Heart left ventricle (tissue), 16 donors: ENCODE results near the gene CD8B2. TPM values are rescaled to one million over a fixed set of nuclear protein-coding genes. Genes with fewer than 3 reads are reported as not detected.

Experiments
- ATAC-seq, 4 donors: fragments of 200-7000 bp; cut with Tn5 transposase; one replicate each; pipeline ENCODE4 v1.9.1; 2020 to 2022; ENCODE audit warnings: moderate library complexity in 4 of 4, mild to moderate bottlenecking in 3 of 4, moderate number of reproducible peaks in 1 of 4
- DNase-seq, 5 donors: peaks; one replicate each; pipeline ENCODE4 v3.0.0-alpha.2; 2020
- H3K27ac ChIP-seq, 12 donors: fragments of 200-600 bp; sonication (generic) in 4 of 12; one replicate each; pipeline versions ENCODE4 v1.5.0 to v1.8.0; 2016 to 2022; ENCODE audit warnings: mild to moderate bottlenecking in 2 of 12
- H3K27me3 ChIP-seq, 9 donors: fragments of 200-600 bp; sonication (generic) in 2 of 9; one replicate each; pipeline versions ENCODE4 v1.5.1 to v1.8.0; 2016 to 2022; ENCODE audit warnings: mild to moderate bottlenecking in 3 of 9
- H3K36me3 ChIP-seq, 9 donors: fragments of 200-600 bp; sonication (generic) in 2 of 9; one replicate each; pipeline versions ENCODE4 v1.5.0 to v1.8.0; 2018 to 2022; ENCODE audit warnings: mild to moderate bottlenecking in 2 of 9
- H3K4me1 ChIP-seq, 12 donors: fragments of 200-600 bp; sonication (generic) in 4 of 12; one replicate each; pipeline versions ENCODE4 v1.5.0 to v1.8.0; 2016 to 2022; ENCODE audit warnings: mild to moderate bottlenecking in 3 of 12
- H3K4me3 ChIP-seq, 12 donors: fragments of 200-600 bp; sonication (generic) in 4 of 12; one replicate each; pipeline versions ENCODE4 v1.5.0 to v1.8.0; 2017 to 2022; ENCODE audit warnings: mild to moderate bottlenecking in 9 of 12, moderate library complexity in 4 of 12
- H3K9me3 ChIP-seq, 12 donors: fragments of 200-600 bp; sonication (generic) in 4 of 12; one replicate each; pipeline versions ENCODE4 v1.5.0 to v1.8.0; 2016 to 2022; ENCODE audit warnings: mild to moderate bottlenecking in 1 of 12
- POLR2A ChIP-seq, 2 donors: fragments of 450-650 bp; IDR thresholded peaks; one replicate each; pipeline ENCODE4 v1.6.1; 2017; ENCODE audit warnings: antibody characterized with exemption in 2 of 2, mild to moderate bottlenecking in 2 of 2, moderate library complexity in 2 of 2
- WGBS, 4 donors: extraction: QIAGEN DNeasy Blood & Tissue Kit in 2 of 4; methylation state at CpG; one replicate each; pipeline versions ENCODE4 v1.1.5 to v1.1.7; 2013 to 2018; 5-methylcytosine and 5-hydroxymethylcytosine counted together
- intact Hi-C, 10 donors: fragments of 100-400 bp; cut with DNase I; formaldehyde crosslinking; loops; one replicate each; pipeline versions ENCODE4 v1.11.1 to v1.14.2; 2022
- polyA plus RNA-seq, 2 donors: library from polyadenylated mRNA; stranded (reverse); fragments of 200-250 nt; gene quantifications; one replicate each; pipeline ENCODE4 v1.2.3, GENCODE V29; 2013
- total RNA-seq, 9 donors: library from RNA; depleted of rRNA in 2 of 9; stranded (reverse); fragments of >200 nt in 2 of 9; fragmentation: NEBNext Ultra II Directional in 3 of 9; extraction: Animal tissue kit (Norgen Biotek cat#: 25700) in 3 of 9; gene quantifications; one replicate each; pipeline versions ENCODE4 v1.1.0 to v1.2.4, GENCODE V29; 2016 to 2023
- TF ChIP-seq, protein P1 (sequence below), 12 donors: fragments of 200-600 bp; sonication (generic) in 4 of 12; IDR thresholded peaks; one replicate each; pipeline versions ENCODE4 v1.5.0 to v1.8.0; 2018 to 2022; ENCODE audit warnings: antibody characterized with exemption in 12 of 12, mild to moderate bottlenecking in 5 of 12
- donor health status: ischemic (EF 13 %, LVEDD 7.1; RV severe dilation, severe dysfunction).
- donor health status: healthy with polysubstance abuse.
- donor health status: DM: no; HTN: yes; CAD: no.
- donor health status: DM: no; HTN: no; CAD: no.
- donor health status: ischemic (EF 25% LVEDD 6.9; RV normal size, moderate dysfunction).
- donor health status: ischemic (EF 25% LVEDD 5.7; RV mildly dilated, moderate dysfunction).
- donor health status: healthy.
- donor health status: DM: yes; HTN: yes; CAD: no.
- donor health status: ischemic (EF 35%, LVEDD 5.7; RV mildly dilated, moderate dysfunction).
- donor health status: nonischemic (EF 11% LVEDD 7.7; RV severe dilation, severe dysfunction).
- donor health status: DM: yes; HTN: yes; CAD: no.
- donor health status: PGD.
- donor health status: ischemic (EF 29% LVEDD 5.4; RV normal size, mild dysfunction).
- donor health status: nonischemic (EF 23%, LVEDD 6.1; RV moderate dilation, normal function).

CD8B2 gene
- total and polyA plus RNA-seq, 11 donors = 0.21 TPM; not detected in 10

DNA sequence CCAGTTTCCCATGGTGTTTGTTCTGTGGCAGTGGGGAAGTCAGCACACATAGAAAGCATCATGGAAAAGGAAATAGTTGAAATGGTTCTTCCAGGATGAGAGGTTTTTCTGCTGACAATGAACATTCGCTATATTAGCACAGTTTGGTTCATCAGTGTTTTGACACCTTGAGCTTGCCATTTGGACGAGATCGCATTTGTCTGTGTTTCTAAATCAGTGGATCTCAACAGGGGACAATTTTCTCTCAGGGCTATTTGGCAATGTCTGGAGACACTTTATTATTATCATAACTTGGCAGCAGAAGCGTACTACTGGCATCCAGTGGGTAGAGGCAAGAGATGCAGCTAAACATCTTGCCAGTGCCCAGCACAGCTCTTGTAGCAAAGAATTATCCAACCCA, 74.6 kb downstream of the CD8B2 start:
- Histone ChIP-seq H3K4me1 (peaks cover 0 to 30% (median 6%) of the 10 kb centered on the region in 12 donors), H3K27me3 (no peaks in the 10 kb centered on the region), H3K4me3 (no peak overlapping the region), H3K36me3 (no peaks in the 10 kb centered on the region), H3K27ac (peak overlapping the region in 5 of 12 donors; percentile 3 to 67 (median 37)), H3K9me3 (no peaks in the 10 kb centered on the region)
- intact Hi-C loops = loop anchor here in 1 of 10 donors (2.0 kb wide), 1 partner anchor 21 kb away; no protein-coding TSS in a partner anchor
- no peak for DNase-seq
- ATAC-seq = peak; percentile 35 to 55 (median 38)
- TF ChIP-seq, protein P1, sequence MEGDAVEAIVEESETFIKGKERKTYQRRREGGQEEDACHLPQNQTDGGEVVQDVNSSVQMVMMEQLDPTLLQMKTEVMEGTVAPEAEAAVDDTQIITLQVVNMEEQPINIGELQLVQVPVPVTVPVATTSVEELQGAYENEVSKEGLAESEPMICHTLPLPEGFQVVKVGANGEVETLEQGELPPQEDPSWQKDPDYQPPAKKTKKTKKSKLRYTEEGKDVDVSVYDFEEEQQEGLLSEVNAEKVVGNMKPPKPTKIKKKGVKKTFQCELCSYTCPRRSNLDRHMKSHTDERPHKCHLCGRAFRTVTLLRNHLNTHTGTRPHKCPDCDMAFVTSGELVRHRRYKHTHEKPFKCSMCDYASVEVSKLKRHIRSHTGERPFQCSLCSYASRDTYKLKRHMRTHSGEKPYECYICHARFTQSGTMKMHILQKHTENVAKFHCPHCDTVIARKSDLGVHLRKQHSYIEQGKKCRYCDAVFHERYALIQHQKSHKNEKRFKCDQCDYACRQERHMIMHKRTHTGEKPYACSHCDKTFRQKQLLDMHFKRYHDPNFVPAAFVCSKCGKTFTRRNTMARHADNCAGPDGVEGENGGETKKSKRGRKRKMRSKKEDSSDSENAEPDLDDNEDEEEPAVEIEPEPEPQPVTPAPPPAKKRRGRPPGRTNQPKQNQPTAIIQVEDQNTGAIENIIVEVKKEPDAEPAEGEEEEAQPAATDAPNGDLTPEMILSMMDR (IDR thresholded peaks at IDR 0.05) = no peak
- TF ChIP-seq POLR2A (IDR thresholded peaks at IDR 0.05) = no peak
- WGBS, 4 donors = 42 to 73% (median 53%) methylated on average over 4 of the region's 4 CpGs

DNA sequence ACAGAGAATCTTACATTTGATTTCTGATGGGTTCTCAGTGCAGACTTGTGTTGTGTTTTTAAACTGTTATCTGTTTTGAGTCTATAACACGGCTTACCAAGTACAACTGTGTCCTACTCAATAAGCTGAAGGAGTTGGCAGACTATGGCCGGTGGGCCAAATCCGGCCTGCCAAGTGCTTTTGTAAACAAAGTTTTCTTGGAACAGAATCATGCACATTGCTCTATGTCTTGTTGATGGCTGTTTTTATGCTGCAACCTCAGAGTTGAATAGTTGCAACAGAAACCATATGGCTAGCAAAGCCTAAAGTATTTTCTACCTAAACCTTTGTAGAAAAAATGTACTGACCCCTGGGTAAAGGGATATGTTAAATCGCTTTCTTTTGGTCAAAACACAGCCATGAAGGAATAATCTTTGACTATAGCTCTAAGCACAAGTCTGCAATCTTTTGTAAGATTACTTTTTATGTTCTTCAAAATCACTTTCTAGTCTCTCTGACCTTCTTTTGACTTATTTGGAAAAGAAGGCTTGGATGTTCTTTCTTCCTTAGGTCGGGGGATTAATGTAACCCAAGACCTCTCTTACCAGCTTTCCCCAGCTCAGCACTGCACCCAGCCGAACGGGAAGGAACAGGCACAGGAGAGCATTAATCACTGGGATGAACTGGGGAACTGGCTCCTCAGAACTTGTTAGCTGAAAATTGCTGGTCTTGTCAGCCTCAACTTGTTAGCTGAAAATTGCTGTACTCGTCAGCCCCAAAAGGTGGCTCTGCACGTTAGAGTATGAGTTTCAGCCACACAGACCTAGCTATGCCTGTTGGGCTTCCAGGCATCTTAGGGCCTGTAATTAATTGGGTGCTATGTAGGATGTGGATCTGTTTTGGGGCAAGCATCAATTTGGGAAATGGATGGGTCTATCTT, 75.4 kb downstream of the CD8B2 start:
- 43 to 55% (median 50%) methylated on average over 9 of the region's 9 CpGs for WGBS, 4 donors
- Histone ChIP-seq H3K36me3 (no peaks in the 10 kb centered on the region), H3K27ac (peak overlapping the region in 3 of 12 donors; percentile 3 to 67 (median 40)), H3K4me3 (no peak overlapping the region), H3K27me3 (no peaks in the 10 kb centered on the region), H3K4me1 (peaks cover 0 to 30% (median 6%) of the 10 kb centered on the region in 12 donors), H3K9me3 (no peaks in the 10 kb centered on the region)
- DNase-seq = no peak
- TF ChIP-seq, protein P1 (IDR thresholded peaks at IDR 0.05) = peak in 2 of 12 donors; percentile 8 to 19
- TF ChIP-seq POLR2A (IDR thresholded peaks at IDR 0.05) = no peak
- ATAC-seq = peak in 2 of 4 donors; percentile 11 to 16
- intact Hi-C loops = loop anchor here in 2 of 10 donors (1.0 to 2.0 kb wide), 2 partner anchors 20 kb away; no protein-coding TSS in a partner anchor

DNA sequence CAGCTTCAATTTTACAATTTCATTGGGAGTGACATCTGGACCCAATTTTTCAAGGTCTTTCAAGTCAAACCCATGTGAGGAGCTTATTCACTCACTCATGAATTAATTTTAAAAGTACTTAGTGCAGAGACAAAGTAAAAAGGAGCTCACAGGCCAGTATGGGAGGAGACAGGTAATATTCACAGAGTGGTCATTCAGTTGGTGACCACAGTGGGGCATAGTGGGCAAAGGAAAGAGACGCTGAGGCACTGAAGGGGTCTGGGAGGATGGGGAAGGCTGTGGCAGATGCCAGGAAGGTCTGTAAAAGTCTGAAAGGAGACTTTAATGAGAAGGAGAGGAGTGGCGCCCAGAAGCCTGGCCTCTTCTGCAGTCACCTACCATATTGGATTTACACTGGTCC, 76.0 kb downstream of the CD8B2 start:
- WGBS, 4 donors = 61 to 90% (median 71%) methylated on average over 2 of the region's 2 CpGs
- no peak for DNase-seq
- Histone ChIP-seq H3K9me3 (no peaks in the 10 kb centered on the region), H3K36me3 (no peaks in the 10 kb centered on the region), H3K27ac (peak overlapping the region in 1 of 12 donors; percentile 67), H3K4me1 (peaks cover 0 to 30% (median 6%) of the 10 kb centered on the region in 12 donors), H3K27me3 (no peaks in the 10 kb centered on the region), H3K4me3 (no peak overlapping the region)
- TF ChIP-seq, protein P1 (IDR thresholded peaks at IDR 0.05) = peak in 7 of 12 donors; percentile 8 to 36 (median 20)
- TF ChIP-seq POLR2A (IDR thresholded peaks at IDR 0.05) = no peak
- intact Hi-C loops = loop anchor here in 2 of 10 donors (1.0 to 2.0 kb wide), 2 partner anchors 19 to 20 kb away; no protein-coding TSS in a partner anchor
- peak in 1 of 4 donors; percentile 37 for ATAC-seq

DNA sequence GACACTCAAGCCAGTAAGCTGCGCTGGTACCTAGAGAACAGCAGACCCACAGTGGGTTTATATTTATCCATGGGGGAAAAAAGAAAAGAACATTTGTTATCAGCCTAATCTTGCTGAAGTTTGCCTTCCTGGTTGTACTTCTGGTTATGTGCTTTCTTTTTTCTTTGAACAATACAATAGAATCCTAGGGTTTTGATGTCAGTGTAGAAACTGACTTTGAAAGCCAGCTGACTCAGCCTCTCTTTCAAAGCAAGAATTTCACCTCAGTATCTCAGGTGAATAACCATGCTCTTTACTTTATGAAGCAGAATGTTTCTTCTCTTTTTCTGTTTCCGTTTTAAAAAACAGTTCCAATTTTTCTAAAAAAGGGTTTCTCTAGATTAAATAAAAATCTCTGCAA, 78.4 kb downstream of the CD8B2 start:
- ATAC-seq = no peak

More for the DNA sequence above, 78.4 kb downstream of the CD8B2 start:
- intact Hi-C loops = no loop called here
- no peak overlapping the region for H3K27ac ChIP-seq
- H3K4me3 ChIP-seq = no peak overlapping the region
- no peaks in the 10 kb centered on the region for H3K27me3 ChIP-seq
- no peak for DNase-seq
- no peaks in the 10 kb centered on the region for H3K36me3 ChIP-seq
- no peak for TF ChIP-seq POLR2A (IDR thresholded peaks at IDR 0.05)
- TF ChIP-seq, protein P1 (IDR thresholded peaks at IDR 0.05) = no peak
- peaks cover 0 to 35% (median 6%) of the 10 kb centered on the region in 12 donors for H3K4me1 ChIP-seq
- no peaks in the 10 kb centered on the region for H3K9me3 ChIP-seq
- WGBS, 4 donors = 74 to 81% (median 80%) methylated on average over 2 of the region's 2 CpGs
